Right hindlimb (tissue), 1 donor: ENCODE measurements around the gene RFTN1.

Experiments used
- DNase-seq: peaks from one replicate; pipeline ENCODE4 v3.0.0-alpha.2; 2018

Gene RFTN1

DNA sequence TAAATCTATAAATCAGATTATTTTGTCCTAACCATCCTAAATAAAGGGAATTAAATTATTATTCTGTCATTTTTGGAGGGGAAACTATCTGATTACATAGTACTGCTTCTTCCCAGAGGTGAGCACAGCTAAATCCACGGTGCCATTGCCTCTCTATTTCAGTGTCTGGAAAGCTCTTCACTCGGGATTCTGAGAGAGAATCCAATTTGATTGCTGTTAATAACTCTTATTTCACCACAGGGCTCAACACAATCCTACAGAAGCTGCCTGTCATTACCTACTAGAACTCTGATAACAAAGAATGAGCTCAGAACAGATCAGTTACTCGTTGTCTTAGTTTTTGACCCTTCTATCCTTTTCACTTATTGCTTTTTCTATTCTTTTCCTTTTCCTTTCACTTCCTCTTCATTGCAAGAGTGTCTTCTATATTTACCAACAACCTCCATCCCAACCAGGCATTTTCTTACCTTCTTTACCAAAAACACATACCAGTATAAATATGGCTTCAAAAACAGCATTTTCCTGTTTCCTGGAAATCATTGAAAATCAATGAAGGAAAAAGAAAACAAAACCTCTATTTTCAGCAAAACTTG lies 218.1 kb downstream of the RFTN1 start:
- DNase-seq: no peak

DNA sequence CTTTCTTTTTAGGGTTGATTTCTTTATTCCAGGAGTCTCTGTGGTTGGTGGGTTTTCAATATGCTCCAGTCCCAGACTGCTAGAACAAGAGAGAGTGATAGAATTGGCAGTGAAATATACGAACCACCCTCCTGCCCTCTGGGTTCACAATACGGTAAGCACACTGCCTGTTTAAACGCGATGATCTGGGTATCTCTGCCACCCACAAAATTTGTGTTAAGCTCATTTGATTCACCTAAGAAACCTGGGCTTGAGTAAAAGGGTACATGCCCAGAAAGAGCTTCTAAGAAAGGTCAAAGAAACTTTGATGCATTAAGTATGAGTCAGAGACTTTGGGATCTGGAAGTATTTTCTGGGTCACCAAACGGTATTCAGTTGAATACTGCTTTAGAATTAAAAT lies 218.7 kb downstream of the RFTN1 start:
- DNase-seq: no peak

DNA sequence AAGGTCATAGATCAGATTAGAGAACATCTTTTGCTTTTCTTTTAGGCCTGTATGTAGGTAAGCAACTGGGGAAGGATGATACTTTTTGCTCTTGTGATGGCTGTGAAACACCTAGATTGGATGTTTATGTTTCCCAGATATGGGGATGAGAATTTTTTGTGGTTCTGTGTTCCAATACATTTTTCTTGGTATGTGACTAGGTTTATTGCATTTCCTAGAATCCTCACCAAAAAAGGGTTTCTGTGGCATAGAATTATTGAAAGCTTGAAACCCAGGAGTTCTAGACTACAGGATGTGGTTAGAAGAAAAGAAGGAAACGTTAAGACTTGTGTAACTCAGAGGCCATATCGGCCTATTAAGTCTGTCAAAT lies 222.7 kb downstream of the RFTN1 start:
- DNase-seq: no peak

DNA sequence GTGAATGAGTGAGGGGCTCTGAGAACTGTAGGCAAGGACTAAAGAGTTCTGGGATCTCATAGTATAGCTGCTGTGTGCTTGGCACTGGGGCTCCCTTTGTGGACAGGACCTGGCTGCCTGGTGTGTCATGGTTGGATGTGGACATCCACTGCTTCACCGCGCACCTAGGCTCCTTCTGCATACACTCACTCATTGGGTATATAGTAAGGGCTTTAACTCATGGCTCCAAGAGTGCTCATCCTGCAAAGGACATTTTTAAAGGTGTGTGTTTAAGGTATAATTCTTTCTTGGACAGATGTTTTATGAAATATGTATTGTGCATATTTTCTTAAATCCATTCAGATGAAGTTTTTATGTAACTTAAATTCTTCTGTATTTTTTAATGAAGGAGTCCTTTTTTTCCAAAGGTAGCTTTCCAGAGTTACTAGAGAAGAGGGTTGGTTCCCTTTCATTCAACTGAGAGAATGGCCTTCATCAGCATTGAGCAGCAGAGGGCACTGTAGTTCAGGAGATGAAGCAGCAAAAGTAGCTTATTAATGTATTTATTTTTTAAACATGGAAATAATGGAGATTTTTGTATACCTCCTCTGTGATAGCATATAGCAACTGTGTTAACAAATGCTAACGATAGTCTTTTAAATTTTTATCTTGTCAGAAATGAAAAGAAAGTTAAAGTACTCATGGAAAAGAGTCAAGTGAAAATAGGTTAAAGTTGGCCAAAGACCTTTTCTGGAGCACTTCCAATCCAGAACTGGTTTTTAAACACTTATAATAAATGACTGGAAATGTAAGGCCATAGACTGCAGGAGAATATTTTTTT lies 223.3 kb downstream of the RFTN1 start:
- DNase-seq: peak; percentile 44

DNA sequence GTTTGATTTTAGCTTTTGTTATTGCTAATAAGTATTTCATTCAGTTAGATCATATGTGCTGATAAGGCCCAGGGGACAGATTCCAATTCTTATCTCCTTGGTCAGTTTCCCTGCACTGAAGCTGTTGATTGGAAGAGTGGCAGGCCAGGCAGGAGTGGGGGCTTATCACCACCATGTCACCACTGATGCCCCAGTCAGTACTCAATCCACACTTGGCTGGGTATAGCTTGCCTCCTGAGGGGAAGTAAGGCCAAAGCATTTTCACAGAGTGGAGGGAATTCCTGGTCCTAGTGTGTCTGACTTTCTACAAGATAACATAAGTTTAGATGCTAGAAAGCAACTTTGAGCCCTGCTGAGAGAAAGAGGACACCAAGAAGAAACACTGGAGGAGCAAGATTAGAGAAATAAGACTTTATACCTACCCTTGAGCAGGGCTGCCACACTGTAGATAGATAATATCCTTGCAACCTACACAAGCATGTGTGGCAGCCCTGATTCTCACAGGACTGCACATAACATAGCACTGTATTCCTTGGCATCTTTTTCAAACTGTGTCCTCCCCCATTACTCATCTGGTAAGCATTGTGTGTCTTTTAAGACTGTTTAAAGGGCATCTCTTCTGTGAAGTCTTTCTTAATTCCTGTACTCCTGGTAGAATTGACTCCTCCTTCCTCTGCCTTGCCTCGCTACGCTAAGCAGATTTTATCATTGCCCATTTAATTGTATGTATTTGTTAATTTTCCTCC lies 224.2 kb downstream of the RFTN1 start:
- DNase-seq: no peak

DNA sequence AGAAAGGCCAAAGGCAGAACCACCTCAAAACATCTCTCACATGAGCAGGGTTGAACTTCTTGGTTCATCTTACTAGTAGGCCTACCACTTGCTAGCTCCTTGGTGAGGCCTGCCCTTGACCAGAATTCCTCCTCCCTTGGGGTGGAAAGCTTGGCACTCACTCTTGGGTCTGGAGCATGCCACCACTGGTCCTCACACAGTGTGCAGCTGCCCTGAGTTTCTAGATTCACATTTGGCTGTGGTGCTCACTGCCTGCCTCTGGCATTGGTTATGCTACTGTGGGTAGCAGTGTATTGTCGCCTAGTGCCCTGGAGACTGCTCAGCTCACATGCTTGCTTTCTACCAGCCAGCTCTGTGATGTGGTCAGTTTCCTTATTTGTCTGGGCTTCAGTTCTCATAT lies 224.8 kb downstream of the RFTN1 start:
- DNase-seq: no peak

DNA sequence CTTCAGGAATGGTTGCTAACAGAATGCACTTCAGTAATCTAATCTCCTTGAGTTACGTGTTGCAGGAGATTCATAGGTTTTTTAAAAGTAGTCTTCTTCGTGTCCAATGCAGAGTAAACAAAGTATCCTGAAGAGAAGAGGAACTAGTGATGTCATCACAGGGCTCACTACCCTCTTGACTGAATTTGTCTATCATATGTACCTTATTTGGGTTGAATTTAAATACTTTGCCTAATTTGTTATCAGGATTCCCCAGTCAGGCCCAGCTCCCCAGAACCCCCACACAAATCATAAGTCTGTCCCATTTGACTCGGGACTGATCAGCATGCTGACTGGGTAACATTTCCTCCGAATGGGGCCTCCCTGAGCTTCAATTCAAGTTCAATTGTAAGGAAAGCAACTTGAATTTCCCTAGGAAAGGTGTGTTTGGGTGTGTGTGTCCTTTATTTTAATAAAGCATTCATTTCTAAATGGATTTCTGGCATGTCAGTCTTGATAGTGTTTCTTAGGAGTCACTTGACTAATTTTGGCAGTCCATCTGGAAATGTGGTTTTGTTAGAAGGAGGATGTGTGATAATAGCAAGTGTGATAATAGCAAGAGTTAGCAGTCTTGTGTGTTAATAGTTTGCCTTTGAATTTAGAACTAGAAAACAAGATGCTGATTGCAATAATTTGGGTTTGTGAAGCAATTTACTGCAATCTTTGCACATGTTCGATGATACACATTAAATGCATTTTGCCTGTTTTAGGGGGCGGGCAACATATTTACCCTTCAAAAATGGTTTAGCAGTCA lies 226.6 kb downstream of the RFTN1 start:
- DNase-seq: no peak

DNA sequence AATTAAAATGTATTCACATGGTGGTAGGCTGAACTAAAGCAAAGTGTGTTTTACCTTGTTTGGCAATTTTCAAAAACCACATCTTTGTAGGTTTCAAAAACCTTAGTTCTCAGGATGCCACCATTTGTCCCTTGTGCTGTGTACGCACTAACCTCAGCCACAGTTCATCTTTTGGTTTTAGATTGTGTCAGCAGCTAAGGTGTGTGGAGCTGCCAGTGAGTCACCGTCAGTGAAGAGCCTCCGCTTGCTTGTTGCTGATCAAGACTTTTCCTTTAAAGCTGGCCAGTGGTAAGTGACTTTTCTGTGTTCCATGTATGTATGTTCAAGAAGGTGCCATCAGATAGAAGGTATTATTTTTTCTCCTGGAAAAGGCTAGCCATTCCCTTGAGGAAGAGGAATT lies 227.3 kb downstream of the RFTN1 start:
- DNase-seq: no peak

DNA sequence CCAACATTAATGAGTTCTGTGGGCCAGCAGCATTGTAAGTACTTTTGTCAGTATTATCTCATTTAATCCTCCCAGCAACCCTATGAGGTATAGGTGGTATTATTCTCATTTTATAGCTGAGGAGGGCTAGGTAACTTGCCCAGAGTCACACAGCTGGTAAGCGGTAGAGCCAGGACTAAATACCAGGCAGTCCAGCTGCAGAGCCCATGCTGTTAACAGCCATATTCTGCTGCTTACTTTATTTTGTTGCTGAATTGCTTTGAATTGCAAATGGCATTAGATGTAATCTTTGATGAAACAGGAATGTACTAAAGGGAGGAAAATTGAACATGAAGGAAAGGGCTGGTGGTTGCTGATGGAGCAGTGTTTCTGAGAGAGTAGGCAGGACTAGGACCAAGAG lies 228.9 kb downstream of the RFTN1 start:
- no peak for DNase-seq

DNA sequence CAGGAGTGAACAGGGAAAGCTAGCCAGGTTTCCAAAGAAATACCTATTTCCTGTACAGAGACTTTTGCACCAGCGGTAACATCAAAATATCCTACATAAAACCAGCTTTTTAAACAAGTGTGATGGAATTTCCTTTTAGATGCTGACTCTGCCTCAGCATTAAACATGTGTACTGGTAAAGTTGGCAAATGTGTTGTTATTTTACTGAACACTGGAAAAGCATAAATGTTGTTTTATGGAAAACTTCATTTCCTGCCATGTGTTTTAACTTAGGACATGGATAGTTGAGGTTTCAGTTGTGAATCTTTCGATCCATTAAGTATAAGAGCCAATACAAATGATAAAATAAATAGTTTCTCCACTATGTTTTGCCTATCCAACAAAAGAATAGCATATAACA lies 232.8 kb downstream of the RFTN1 start:
- DNase-seq: no peak

DNA sequence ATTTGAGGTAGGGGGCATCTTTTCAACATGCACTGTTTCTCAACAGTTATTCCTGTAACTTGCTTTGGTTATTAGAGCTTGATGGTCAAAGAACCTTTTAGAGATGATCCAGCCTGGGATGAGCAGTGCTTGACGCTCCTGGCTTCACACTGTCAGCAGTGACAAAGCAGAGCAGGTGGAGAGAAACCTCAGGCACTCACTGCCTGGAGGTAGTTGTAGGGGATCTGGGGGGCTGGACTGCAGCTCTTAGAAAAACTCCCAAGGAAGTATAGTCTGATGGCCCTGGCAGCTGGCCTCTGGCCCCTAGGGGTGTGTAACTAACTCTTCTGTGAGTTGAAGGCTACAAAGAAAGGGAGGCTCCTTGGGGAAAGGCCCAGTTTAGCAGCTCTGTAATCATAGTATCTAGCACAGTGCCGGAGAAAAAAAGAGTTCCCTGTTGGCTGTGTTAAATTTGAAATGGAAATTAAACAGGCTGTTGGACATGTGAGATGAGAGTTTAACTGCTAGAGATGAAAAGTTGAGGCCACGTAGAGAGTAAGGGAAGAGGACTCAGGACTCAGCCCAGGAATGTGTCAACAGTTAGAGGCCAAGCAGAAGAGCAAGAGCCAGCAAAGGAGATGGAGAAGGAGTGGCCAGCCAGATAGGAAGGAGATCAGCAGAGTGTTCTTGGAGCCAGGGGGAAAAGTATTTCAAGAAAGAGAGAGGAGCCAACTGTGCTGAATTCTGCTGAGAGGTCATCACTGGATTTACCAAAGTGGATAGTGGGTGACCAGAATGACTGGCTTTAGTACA lies 234.3 kb downstream of the RFTN1 start:
- peak; percentile 44 for DNase-seq

DNA sequence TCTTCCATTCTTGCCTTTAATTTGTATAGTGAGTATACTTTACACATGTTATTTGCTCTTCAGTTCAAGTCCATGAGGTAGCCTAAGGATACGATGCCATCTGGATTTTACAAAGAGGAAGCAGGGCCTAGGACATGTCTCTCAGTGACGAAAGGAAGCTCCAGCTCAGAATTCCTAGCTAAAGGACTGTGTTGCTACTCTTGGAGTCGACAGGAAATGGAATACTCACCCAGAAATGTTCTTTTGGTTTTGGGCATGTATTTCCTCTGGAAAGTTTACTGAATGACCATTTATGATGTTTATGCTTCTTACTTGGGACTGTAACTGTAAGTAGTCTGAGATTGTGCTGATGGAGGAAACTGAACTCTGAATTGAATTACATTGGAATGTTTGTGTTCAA lies 236.0 kb downstream of the RFTN1 start:
- no peak for DNase-seq

DNA sequence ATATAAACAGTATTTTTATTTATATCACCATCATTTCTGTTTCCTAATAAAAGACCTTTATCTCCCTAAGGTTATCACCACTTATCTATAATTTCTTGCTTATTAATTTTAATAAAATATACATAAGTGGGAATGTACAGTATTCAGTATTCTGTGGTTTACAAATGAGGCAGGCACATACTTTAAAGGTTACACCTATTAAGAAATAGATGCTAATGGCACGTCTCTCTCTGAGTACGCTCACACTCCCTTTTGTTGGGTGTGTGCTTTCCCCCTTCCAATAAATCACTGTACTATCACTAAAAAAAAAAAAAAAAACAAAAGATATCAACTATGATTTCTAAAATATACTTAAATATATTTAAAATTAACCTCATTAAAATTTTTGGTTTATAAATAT lies 239.6 kb downstream of the RFTN1 start:
- DNase-seq: no peak

DNA sequence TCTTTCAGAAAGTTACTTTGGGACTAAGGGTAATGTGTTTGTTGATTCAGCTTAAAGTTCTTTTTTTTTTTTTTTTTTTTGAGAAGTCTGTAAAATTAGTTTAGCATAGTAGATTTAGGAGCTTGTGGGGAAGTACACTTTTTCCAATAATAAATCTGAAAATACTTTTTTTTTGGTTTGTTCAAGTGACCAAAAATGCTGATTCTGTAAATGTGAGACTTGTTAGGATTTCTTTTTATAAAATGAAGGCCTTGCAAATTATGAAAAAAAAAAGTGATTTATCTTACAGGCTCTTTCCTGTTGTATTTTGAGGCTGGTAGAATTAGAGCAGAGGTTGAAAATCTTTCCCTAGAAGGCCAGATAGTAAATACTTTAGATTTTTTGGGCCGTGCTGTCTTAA lies 240.9 kb downstream of the RFTN1 start:
- DNase-seq: no peak

DNA sequence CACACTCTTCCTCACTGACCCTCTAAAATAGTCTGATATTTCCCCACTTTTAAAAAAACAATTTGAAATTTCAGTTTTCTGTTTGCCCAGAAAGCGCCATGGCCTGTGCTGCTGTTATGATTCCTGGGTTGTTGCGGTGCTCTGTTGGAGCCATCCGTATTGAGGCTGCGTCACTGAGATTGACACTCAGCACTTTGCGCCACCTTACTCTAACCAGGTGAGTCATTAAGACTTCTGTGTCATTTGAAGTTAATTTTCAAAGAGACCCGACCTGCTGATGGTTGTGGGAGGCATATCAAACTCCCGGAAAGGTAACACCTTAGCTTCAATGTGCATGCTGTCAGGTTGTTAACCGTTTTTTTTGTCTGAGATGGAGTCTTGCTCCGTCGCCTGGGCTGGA lies 242.6 kb downstream of the RFTN1 start:
- no peak for DNase-seq

DNA sequence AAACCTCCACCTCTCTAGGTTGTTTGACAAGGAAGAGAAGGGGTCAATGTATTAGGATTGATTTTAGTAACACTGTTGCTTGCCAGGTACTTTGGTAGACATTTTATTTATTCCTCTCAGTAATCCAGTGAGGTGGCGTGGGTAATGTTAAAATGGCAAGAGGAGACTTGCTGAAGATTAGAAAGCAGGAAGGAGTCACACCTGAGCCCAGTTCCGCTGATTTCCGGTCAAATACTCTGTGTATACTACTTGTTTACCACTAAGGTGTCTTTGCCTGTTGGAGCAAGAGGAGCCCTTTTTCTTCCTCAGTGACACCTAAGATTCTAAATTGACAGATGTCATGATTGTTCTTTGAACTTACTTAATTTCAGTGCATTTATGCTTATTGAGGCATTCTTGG lies 246.8 kb downstream of the RFTN1 start:
- no peak for DNase-seq
